ENCODE results near the gene SH3GL1.

SH3GL1 gene

DNA sequence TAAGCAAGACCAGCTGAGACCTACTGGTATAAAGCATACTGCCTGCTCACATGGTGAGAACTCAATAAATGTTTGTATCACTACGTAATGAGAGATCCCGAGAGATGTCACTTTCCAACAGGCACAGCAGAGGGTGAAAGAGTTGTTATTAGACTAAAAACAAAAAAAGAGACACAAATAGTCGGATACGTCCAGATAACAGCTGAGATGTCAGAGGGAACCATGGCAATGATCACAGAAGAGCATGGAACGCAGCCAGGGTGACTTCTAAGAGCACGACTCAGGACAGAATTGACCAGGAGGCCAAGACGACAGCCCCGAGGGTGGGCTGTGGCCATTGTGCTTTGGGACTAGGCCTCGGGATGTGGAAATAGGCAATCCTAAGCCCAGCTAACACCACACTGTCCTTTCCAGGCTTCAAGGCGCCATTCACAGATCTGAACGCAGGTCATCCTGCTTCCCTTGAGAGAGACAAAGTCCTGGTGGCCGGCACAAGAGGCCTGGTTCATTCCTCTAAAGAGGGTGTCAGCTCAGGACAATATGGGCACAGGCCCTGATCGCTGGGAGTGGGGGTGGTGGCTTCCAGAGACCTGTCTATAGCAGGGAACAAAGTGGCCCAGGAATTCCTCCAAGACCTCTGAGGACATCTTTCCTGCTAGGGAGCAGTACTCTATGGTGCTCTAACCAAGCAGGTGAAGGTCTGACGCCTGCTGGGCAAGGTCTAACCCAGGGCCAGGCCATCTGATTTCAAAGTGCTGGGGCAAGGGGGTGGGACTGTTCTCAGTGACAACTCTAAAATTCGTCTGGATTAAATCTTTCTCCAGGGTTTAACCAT is 3.2 kb downstream of the SH3GL1 start:
- DNase-seq = no peak

DNA sequence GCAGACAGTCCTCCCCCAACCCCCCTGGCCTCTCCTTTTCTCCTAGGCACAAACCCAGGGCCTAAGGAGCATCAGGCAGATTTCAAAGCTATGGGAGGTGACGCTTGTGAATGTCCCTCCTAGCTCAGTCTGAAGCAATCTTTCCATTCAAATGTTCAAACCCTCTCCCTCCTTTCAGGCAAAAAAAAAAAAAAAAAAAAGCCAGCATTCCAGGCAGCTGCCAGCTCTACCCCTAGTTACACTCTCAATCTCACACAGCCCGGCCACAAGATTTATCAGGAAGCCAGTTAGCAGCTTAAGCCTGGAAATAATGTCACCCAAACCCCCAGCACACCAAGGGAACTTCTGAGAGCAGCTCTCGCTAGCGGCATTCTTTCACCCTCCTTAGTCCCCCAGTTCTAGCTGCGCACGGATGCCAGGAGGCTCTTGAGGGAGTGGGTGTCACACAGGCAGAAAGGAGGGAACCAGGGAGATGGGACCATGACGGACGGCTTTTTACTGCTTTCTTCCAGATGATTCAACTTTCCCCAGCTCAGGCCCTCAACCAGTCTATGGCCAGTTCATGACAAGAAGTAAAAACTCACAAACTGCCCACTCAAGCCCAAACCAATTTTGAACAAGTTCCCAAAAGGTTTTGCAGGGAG is 6.3 kb downstream of the SH3GL1 start:
- DNase-seq = no peak

DNA sequence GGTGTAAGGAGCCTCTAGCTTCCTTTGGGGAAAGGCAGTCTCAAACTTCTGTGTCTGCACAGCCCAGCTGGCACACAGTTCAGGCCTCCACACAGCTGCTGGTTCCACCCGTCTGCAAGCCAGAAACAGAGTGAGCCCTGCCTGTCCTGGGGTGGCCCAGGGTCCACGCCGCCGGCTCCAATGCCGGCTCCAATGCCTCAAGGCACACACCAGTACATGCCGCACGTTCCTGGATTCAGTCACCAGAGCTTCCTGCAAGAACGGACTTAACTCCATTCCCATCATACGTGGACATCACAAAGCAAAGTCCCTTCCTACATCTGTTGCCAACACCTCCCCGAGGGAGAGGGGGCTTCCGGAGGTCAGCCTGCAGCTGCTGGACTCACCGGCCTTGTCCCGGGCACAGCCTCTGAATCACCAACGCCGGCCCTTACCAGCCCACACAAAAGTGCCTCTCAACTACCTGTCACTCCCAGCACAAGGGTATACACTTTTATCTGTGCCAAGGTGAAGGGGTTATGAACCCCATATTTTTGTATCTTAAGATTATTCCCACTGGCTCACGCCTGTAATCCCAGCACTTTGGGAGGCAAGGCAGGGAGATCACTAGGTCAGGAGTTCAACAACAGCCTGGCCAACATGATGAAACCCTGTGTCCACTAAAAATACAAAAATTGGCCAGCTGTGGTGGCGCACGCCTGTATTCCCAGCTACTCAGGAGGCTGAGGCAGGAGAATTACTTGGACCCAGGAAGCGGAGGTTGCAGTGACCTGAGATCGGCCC is 8.5 kb downstream of the SH3GL1 start:
- no peak for DNase-seq

DNA sequence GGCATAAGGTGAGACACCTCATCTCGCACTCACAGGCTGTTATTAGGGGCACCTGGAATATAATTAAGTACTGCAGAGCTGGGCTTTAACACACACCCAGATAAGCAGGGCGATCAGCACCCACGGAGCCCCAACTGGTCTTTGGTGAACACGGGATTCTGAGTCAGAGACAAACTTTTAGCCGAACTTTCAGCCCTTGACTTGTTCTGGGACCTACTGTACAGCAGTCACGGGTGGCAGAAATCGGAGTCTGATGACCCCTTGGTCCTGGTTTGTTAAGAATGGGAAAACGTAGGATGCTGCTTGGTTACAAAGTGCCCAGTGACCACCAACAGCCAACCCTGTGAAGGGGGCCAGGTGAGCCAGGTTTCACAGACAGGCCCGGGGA is 9.0 kb downstream of the SH3GL1 start:
- no peak for DNase-seq

DNA sequence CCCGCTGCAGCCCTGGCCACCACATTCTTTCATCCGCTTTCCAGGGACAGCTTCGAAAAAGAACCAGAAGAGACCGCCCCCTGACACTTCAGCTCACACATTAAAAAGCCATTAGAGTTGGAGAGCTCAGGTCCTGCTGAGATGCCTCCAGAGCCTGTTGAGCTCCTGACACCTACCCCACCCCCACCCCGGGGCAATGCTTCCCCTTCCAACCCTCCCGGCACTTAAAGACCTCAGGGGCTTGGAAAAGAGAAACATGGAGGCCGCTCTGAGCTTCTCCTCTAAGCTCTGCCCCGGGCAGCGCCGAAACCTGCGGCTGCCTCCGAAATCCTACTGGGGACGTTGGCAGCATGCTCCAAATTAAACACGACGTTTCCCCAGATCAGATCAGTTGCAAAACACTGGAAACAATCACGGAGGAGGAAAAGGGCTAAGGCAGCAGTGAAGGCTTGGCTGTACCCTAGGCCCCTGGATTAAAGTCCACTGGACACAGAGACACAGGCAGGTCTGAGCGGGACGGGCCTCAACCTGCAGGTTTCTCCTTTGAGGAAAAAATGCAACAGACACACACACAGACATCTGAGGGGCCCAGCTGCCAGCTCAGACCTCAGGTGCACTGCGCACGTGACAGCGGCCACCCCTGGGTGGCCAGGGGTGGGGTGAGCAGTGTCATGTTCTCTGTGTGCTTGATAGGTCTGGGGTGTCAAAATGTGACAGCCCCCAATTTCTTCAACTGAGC is 9.6 kb downstream of the SH3GL1 start:
- DNase-seq = no peak

DNA sequence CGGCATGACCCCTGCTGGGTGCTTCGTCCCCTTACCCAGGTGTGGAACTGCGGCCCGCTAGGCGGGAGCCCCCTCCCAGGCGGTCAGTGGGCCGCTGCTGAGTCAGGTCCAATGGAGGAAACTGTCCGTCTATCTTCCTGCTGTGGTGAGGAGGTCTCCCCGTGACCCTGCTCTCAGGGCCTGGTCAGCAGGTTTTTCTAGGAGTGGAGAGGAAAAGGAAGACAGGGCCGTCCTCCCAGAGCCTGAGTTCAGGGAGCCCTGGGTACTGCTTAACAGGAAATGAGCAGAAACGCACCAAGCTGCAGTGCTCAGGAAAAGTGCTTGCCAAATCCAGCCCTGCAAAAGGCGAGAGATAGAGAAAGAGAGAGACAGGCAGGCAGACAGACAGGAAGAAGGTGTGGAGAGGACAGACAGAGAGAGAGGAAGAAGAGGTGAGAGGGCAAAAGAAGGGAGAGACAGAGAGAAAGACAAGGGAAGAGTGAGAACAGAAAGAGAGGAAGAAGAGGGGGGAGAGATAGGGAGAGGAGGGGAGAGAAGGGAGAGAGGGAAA is 10.3 kb downstream of the SH3GL1 start:
- DNase-seq = no peak

DNA sequence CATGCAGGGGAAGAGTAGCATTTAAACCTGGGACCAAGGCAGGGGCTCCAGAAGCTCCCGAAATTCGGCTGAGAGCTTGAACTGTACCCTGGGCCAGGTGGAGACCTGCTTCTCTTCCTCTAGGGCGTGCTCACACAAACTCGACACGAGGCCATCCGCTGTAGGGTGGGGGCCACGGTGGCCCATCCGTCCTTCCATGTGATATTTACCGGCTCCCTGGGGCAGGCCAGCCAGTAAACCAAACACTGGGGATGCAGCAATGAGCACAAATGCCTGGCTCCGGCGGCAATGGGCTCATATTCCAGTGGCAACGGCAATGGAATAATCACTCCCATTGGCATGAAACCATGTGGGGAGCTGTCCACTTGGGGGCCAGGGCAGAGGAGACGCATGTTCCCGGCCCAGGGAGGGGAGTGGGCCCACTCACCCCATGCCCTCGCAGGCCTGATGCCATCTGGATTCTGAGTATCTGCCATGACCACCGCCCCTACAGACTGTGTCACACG is 10.8 kb downstream of the SH3GL1 start:
- DNase-seq = no peak

DNA sequence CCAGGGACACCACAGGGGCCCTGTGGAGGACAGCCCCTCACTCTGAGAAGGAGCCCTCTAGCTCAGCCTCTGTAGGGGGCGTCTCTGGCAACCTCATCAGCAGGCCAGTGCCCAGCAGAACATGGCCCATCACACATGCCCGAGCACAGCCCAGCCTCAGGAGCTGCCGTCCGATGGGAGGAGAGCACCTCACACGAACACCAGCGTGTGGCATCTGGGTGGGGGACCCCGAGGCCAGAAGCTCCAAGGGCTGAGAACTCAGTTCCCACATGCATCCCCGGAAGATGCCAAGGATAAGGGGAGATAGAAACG is 11.3 kb downstream of the SH3GL1 start:
- no peak for DNase-seq

DNA sequence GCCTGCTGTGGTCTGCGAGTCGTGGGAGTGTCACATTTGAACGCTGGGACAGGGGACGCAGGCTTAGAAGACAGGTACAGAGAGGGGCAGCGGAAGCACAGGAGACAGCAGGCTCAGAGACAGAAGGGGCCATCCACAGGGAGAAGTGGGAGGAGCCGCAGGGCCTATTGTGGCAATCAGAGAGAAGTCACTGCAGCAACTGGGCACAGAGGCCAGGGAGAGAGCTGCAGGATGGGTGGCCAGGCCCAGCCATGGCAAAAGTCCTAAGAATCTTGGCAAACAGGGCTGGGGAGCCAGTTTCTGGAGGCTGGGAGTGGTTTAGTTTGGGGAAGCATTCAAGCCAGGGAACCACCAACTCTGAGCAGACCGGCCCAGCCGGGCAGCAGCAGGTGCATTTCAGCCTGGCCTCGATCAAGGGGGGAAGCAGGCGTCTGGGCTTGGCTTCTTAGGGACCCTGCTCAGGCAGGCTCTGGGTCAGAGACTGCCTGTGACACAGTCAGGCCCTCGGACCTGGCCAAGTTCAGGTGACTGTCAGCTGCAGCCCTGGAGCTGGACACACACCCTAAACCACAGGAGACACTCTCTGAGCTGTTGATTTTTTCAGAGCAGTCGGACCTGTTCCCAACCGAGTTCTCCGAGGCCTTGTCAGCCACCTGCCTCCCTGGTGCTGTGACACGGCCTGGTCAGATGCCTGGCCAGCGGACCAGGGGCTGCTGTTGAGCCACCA is 11.8 kb downstream of the SH3GL1 start:
- DNase-seq = no peak

DNA sequence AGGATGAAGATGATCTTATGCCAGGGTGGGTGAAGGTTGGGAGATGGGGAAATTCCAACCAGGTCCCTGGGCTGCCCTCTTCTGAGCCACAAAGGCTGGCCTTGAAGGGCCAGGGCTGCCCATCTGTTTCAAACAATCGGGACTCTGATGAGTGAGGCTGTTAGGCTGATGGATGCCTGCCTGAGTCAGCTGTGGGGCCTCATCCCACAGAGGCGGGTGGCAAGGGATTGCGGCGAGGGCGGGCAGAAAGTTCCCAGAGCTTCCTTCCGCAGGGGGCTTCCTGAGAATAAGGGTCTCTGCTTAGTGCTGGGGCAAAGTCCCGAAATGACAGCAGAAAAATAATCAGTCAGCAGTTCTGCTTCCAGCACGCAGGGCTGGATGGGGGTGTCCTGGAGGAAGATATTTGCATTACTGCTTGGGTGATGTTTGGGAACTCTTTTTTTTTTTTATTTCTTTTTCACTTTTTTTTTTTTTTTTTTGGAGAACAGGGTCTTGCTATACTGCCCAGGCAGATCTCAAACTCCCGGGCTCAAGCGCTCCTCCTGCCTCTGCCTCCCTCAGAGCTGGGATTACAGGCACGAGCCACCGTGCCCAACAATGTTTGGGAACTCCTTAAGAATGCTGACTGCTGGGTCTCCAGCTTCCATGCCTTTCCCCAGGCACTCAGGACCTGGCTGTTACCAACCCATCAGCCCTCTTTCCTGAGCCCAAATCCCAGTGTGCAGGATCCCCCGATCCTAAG is 14.1 kb downstream of the SH3GL1 start:
- no peak for DNase-seq

DNA sequence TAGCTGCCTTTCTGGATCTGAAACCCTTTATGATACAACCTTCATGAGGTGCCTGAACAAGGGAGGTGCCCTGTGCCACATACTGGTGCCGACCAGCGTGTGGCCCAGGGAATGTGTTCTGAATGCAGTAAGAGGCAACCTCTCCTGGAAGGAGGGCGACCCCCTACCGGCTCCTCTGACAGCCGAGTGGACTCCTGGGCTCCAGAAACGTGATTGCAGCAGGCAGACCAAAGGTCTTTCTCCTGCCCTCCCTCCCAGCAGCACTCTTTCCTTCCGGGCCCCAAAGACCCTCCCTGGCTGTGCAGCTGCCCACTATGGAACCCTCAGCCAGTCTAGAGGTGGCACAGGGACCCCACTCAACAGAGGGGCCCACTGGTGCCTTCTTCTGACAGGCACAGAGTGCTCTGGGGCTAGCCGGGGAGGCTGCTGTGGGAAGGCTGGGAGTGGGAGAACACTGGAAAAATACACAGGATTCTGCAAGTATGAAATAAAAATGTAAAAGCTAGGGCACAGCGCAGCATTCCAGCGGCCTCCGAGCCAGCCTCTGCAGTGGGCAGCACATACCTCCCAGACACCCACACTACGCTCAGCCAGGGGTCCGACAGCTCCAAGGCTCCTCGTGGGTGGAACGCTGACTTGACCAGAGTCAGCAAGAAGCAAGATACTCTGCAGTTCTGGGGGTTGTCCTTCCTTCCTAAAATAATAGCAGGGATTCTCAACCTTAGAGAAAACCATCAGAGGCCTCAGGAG is 14.9 kb downstream of the SH3GL1 start:
- no peak for DNase-seq

DNA sequence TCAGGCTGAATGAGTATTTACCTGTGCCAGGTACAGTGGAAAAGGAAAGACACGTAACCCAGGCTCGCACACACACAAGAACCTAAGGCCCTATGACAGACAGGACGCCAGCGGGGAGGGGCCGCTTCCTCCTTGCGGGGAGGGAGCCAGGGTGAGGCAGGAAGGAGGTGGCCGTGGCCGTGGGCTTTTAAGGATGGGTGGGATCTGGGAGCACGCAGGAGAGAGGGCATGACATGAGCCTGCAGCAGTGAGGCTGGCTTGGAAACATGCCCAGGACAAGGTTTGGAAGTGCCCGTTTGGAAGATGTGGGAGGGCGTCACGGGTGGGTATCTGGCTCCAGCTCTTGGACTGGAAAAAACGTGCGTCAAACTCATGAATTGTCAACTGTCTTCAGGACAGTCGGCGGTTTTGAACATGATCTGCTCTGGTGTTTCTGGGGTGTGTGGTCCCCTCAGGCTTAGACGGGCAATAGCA is 20.1 kb downstream of the SH3GL1 start:
- DNase-seq = peak; percentile 45

DNA sequence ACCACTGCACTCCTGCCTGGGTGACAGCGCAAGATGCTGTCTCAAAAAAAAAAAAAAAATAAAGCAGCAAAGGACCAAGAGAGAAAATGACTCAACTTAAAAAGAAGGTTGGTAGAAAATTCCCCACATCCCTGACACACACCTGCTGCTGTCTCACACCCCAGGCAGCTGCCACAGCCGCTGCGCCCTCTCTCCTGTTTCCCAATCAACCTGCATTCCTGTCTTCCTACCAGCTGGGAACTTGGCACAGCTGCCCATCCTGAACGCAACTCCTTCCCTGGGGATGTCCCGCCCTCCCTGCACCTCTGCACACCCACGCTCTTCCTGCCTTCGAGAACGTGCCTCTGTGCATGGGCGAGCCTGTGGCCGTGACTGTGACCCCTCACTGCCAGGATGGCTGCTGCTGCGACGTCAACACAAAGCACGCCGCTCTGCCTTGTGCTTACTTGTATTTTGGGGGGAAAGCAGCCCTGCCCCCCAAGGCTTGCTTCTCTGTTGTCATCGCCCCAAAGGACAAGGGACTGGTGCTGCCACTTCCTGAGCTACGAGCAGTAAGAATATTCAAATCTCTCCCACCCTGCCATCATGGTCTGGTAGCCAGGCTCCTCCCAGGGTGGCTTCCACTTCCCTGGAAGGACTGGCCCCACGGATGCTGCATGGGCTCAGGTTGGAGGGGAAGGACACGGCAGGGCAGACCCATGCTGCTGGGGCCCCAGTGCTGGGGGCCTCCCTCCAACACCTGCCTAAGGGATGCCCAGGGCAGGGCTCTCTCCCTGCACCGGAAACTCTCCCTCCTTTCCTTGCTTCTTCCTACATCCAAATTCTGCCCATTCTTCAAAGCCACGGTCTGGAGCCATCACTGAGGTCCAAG is 20.7 kb downstream of the SH3GL1 start:
- DNase-seq = peak; percentile 46

DNA sequence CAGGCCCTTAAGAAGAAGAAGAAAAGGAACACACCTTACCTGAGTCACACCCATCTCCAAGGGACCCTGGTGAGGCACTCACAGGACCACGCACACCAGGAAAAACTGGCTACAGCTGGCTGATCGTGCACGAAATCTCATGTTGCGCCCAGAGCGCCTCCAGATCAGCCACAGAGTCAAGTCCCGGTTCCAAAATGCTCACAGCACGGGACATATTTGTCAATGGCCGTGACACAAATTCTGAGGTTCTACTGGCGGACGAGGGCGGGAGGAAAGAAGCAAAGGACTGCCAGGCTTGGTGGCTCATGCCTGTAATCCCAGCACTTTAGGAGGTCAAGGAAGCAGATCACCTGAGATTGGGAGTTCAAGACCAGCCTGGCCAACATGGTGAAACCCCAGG is 21.5 kb downstream of the SH3GL1 start:
- no peak for DNase-seq

DNA sequence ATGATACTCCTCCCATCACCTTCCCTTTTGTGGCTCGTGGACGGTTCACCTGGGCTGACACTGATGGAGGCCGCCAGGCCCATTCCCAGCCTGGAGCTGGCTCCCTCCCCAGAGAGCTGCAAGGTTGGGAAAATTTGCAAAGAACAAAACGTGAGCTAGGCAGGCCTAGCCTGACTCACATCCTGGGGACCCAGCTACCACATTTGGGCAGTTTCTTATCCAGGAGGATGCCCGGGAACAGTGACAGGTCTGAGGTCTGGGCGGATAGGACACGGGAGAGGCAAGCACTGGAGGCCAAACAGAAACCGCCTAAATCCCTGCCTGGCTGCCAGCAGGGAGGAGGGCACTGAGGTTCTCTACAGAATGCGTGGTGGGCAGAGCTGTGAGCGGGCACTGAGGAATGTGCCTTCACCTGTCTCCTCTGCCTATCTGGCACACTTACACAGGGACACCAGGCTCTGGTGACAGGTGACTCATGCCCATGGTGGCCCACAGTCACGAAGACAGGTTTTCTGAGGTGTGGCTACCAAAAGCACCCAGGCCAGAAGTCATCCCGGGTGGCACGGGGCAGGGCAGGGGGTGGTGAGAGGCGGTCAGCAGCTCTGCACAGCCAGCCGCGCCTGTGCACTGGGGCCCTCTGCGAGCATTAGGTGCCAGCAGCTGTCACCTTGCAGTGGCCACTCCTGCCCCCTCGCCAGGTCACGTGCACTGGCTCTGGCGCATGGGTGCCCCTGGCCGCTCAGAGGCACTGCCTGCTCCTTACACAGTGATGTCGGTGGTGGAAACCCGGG is 23.2 kb downstream of the SH3GL1 start:
- no peak for DNase-seq

DNA sequence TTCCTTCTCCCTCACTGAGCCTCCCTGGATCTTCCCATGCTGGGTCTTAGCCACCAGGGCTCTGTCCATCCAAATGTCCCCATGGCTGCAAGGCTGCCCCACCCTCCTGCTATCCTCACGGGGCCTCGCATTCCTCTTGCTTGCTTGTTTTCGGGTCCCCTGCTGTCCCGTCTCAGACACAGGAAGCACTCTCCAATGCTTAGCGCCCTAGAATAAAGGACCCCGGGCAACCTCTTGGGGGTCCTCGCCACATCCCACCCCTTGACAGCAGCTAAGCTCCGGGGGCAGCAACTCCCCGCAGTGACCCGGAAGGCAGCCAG is 23.7 kb downstream of the SH3GL1 start:
- DNase-seq = no peak

DNA sequence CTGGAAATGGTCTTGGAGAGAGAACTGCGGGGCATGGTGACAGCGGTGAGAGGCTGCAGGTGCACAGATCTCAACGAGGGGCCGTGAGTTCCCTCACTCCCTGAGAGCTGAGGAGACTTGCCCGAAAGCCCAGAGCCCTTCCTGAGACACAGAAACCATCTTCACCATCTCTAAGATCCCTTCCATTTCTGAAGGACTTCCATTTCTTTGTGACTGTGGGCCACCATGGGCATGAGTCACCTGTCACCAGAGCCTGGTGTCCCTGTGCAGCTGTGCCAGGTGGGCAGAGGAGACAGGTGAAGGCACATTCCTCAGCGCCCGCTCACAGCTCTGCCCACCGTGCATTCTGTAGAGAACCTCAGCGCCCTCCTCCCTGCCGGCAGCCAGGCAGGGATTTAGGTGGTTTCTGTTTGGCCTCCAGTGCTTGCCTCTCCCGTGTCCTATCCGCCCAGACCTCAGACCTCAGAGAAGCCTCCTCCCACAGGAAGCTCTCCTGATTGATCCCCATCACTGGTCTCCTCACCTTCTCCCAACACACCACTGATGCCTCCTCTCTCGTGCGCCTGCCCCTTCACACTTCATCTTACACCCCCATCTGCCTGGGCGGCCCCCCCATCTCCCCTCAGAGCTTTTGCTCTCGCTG is 24.2 kb downstream of the SH3GL1 start:
- no peak for DNase-seq

All from stimulated activated CD4-positive, alpha-beta T cell treated with anti-CD3 and anti-CD28 coated beads, Interleukin-1b, Interleukin-23, amount 100 ng/mL, for 48 hours (primary cell).